H9 (cell line): ENCODE measurements around the gene BAAT. TPM values are rescaled to one million over a fixed set of nuclear protein-coding genes. Genes with fewer than 3 reads are reported as not detected.

ENCODE experiments used
- DNase-seq: peaks from one replicate; pipeline ENCODE4 v3.0.0-alpha.2; 2017
- H2AFZ ChIP-seq: one replicate; pipeline ENCODE4 v1.6.1; 2013; ENCODE audit warnings: mild to moderate bottlenecking, low read length, control low read depth, moderate library complexity
- H2AK5ac ChIP-seq: 2 replicates; pipeline ENCODE4 v1.6.1; 2013; ENCODE audit warnings: low read length, control low read depth, mixed read lengths; ENCODE audit not compliant: insufficient read length
- H2BK120ac ChIP-seq: one replicate; pipeline ENCODE4 v1.6.1; 2013; ENCODE audit warnings: low read depth, mild to moderate bottlenecking, low read length, control low read depth, inconsistent platforms; ENCODE audit not compliant: poor library complexity, severe bottlenecking
- H2BK12ac ChIP-seq: 2 replicates; pipeline ENCODE4 v1.6.1; 2013; ENCODE audit warnings: low read length, control low read depth, mixed read lengths, low read depth; ENCODE audit not compliant: insufficient read length
- H2BK15ac ChIP-seq: 2 replicates; pipeline ENCODE4 v1.6.1; 2013; ENCODE audit warnings: low read depth, low read length, control low read depth
- H2BK20ac ChIP-seq: one replicate; pipeline ENCODE4 v1.6.1; 2013; ENCODE audit warnings: low read depth, mild to moderate bottlenecking, low read length, control low read depth, inconsistent platforms; ENCODE audit not compliant: poor library complexity, severe bottlenecking
- H2BK5ac ChIP-seq: 2 replicates; pipeline ENCODE4 v1.6.1; 2013; ENCODE audit warnings: low read length, control low read depth, mixed read lengths; ENCODE audit not compliant: insufficient read length
- H3K14ac ChIP-seq: 2 replicates; pipeline ENCODE4 v1.6.1; 2013; ENCODE audit warnings: low read length, control low read depth; ENCODE audit not compliant: insufficient read depth
- H3K18ac ChIP-seq: 2 replicates; pipeline ENCODE4 v1.6.1; 2013; ENCODE audit warnings: low read depth, mild to moderate bottlenecking, mixed read lengths, low read length, control low read depth; ENCODE audit not compliant: insufficient read length
- H3K23ac ChIP-seq: 2 replicates; pipeline ENCODE4 v1.6.1; 2013; ENCODE audit warnings: low read length, control low read depth, mixed read lengths, low read depth; ENCODE audit not compliant: insufficient read length
- H3K23me2 ChIP-seq: 2 replicates; pipeline ENCODE4 v1.6.1; 2013; ENCODE audit warnings: low read depth, mild to moderate bottlenecking, mixed read lengths, low read length, control low read depth; ENCODE audit not compliant: insufficient read length, poor library complexity, severe bottlenecking
- H3K27ac ChIP-seq: 2 replicates; pipeline ENCODE4 v1.5.1; 2013; ENCODE audit warnings: low read length, control low read depth, mixed read lengths, low read depth; ENCODE audit not compliant: insufficient read length
- H3K27me3 ChIP-seq: 2 replicates; pipeline ENCODE4 v1.6.1; 2013; ENCODE audit warnings: low read length, control low read depth, inconsistent platforms; ENCODE audit not compliant: insufficient read depth
- H3K4ac ChIP-seq: 2 replicates; pipeline ENCODE4 v1.6.1; 2013; ENCODE audit warnings: low read depth, mild to moderate bottlenecking, control low read depth, inconsistent platforms, low read length, moderate library complexity
- H3K4me1 ChIP-seq: 2 replicates; pipeline ENCODE4 v1.6.1; 2013; ENCODE audit warnings: low read length, control low read depth, inconsistent platforms; ENCODE audit not compliant: insufficient read depth
- H3K4me2 ChIP-seq: 2 replicates; pipeline ENCODE4 v1.6.1; 2013; ENCODE audit warnings: low read length, control low read depth, mixed read lengths; ENCODE audit not compliant: insufficient read length, insufficient read depth
- H3K56ac ChIP-seq: 2 replicates; pipeline ENCODE4 v1.6.1; 2013; ENCODE audit warnings: low read depth, mild to moderate bottlenecking, mixed read lengths, low read length, control low read depth; ENCODE audit not compliant: insufficient read length
- H3K79me1 ChIP-seq: 2 replicates; pipeline ENCODE4 v1.6.1; 2013; ENCODE audit warnings: low read depth, mild to moderate bottlenecking, moderate library complexity, low read length, control low read depth, inconsistent platforms; ENCODE audit not compliant: insufficient read depth, poor library complexity, severe bottlenecking
- H3K79me2 ChIP-seq: 2 replicates; pipeline ENCODE4 v1.6.1; 2013; ENCODE audit warnings: low read length, control low read depth, inconsistent platforms; ENCODE audit not compliant: insufficient read depth
- H3K9ac ChIP-seq: 2 replicates; pipeline ENCODE4 v1.6.1; 2013; ENCODE audit warnings: low read length, control low read depth, mixed read lengths; ENCODE audit not compliant: insufficient read length; ENCODE audit errors: extremely low read depth
- H3K9me3 ChIP-seq: one replicate; pipeline ENCODE4 v1.6.1; 2013; ENCODE audit warnings: low read depth, low read length, inconsistent platforms; ENCODE audit not compliant: control insufficient read depth
- H3T11ph ChIP-seq: one replicate; pipeline ENCODE4 v1.6.1; 2013; ENCODE audit warnings: mild to moderate bottlenecking, low read length, control low read depth, inconsistent platforms
- H4K20me1 ChIP-seq: one replicate; pipeline ENCODE4 v1.6.1; 2013; ENCODE audit not compliant: control insufficient read depth, insufficient read length, insufficient read depth
- H4K5ac ChIP-seq: 2 replicates; pipeline ENCODE4 v1.6.1; 2013; ENCODE audit warnings: low read depth, mild to moderate bottlenecking, mixed read lengths, low read length, control low read depth; ENCODE audit not compliant: insufficient read length
- H4K8ac ChIP-seq: replicated peaks from 2 replicates; pipeline ENCODE4 v1.6.1; 2013; ENCODE audit warnings: low read length, control low read depth, mixed read lengths, low read depth; ENCODE audit not compliant: insufficient read length
- H4K91ac ChIP-seq: 2 replicates; pipeline ENCODE4 v1.6.1; 2013; ENCODE audit warnings: low read depth, mild to moderate bottlenecking, moderate library complexity, mixed read lengths, low read length, control low read depth; ENCODE audit not compliant: insufficient read length
- H3K27ac Mint-ChIP-seq, 3 experiments: 2 replicates in 2 of 3; 3 replicates in 1 of 3; pipeline ENCODE4 v1.8.0; 2020 to 2021; ENCODE audit warnings: mixed read lengths in 3 of 3, mild to moderate bottlenecking in 1 of 3, moderate library complexity in 1 of 3
- H3K27me3 Mint-ChIP-seq: 2 replicates; pipeline ENCODE4 v1.8.0; 2021; ENCODE audit warnings: low read depth, mild to moderate bottlenecking, moderate library complexity, mixed read lengths
- H3K36me3 Mint-ChIP-seq, 3 experiments: 2 replicates in 2 of 3; 3 replicates in 1 of 3; pipeline ENCODE4 v1.8.0; 2020 to 2021; ENCODE audit warnings: low read depth in 3 of 3, mixed read lengths in 3 of 3; ENCODE audit not compliant: insufficient read depth in 1 of 3
- H3K4me1 Mint-ChIP-seq, 2 experiments: 2 replicates each; pipeline ENCODE4 v1.8.0; 2020; ENCODE audit warnings: mixed read lengths in 2 of 2
- H3K4me3 Mint-ChIP-seq, 2 experiments: 2 replicates in 1 of 2; 3 replicates in 1 of 2; pipeline ENCODE4 v1.8.0; 2020 to 2021; ENCODE audit warnings: mild to moderate bottlenecking in 2 of 2, mixed read lengths in 2 of 2, moderate library complexity in 1 of 2
- H3K9me3 Mint-ChIP-seq, 2 experiments: 2 replicates in 1 of 2; 3 replicates in 1 of 2; pipeline ENCODE4 v1.8.0; 2020; ENCODE audit warnings: mild to moderate bottlenecking in 2 of 2, mixed read lengths in 2 of 2, moderate library complexity in 1 of 2
- WGBS: extraction: QIAGEN DNeasy Blood & Tissue Kit; methylation state at CpG from one replicate; pipeline ENCODE4 v1.1.7; 2013; ENCODE audit warnings: missing lambda C conversion rate, low lambda C conversion rate, mixed read lengths; ENCODE audit not compliant: insufficient read length; ENCODE audit errors: extremely low coverage; 5-methylcytosine and 5-hydroxymethylcytosine counted together
- total RNA-seq: library from RNA; stranded (reverse); gene quantifications from 2 replicates; pipeline ENCODE4 v1.2.1, GENCODE V29; 2021
- TF ChIP-seq, protein P1 (sequence below): fragments of 200-600 bp; sonication (generic); conservative IDR thresholded peaks from 3 replicates; pipeline ENCODE4 v1.8.0; 2021; ENCODE audit warnings: antibody characterized with exemption, mild to moderate bottlenecking

Gene BAAT
- total RNA-seq, 1 experiment from 2014 or later = 0.09 TPM

DNA sequence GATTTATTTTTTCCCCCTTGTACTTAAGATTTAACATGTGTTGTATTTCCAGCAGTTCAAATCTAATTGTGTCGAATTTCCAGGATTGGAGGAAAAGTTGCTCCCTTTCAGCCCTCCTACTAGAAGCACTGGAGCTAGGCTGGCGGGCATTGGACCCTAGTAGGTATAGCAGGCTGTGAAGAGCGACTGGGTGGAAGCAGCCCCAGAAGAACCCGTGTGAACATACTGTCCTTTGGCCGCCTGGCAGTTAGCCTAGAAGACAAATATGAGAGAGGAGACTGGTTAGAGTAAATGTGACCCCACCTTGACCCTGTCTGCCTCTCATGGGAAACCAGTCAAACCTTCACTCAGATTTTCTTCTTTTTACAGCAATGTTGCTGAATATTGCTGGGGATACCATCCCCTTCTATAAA lies 36.9 kb upstream of the BAAT start:
- Histone ChIP-seq H3K27me3 (no peaks in the 10 kb centered on the region), H2BK15ac (no peak overlapping the region), H2AFZ (no peak overlapping the region), H2BK5ac (no peak overlapping the region), H2BK20ac (no peak overlapping the region), H3K79me2 (no peaks in the 10 kb centered on the region), H4K8ac (no peak overlapping the region), H3K23ac (no peak overlapping the region), H3K4ac (no peak overlapping the region), H4K5ac (no peak overlapping the region), H3K27ac (no peak overlapping the region), H4K20me1 (no peaks in the 10 kb centered on the region), H3K9me3 (no peaks in the 10 kb centered on the region), H3K9ac (no peak overlapping the region), H3K23me2 (no peaks in the 10 kb centered on the region), H2BK12ac (no peak overlapping the region), H3K18ac (no peak overlapping the region), H3T11ph (no peak overlapping the region), H2AK5ac (no peak overlapping the region), H3K79me1 (no peaks in the 10 kb centered on the region), H4K91ac (no peak overlapping the region), H3K14ac (no peak overlapping the region), H2BK120ac (no peak overlapping the region), H3K4me1 (no peaks in the 10 kb centered on the region), H3K56ac (no peak overlapping the region), H3K4me2 (no peak overlapping the region)
- H3K4me3 Mint-ChIP-seq = no peak overlapping the region
- peaks cover 2 to 4% of the 10 kb centered on the region in 2 experiments; a peak in 3 of 4 replicates for H3K4me1 Mint-ChIP-seq
- TF ChIP-seq, protein P1, sequence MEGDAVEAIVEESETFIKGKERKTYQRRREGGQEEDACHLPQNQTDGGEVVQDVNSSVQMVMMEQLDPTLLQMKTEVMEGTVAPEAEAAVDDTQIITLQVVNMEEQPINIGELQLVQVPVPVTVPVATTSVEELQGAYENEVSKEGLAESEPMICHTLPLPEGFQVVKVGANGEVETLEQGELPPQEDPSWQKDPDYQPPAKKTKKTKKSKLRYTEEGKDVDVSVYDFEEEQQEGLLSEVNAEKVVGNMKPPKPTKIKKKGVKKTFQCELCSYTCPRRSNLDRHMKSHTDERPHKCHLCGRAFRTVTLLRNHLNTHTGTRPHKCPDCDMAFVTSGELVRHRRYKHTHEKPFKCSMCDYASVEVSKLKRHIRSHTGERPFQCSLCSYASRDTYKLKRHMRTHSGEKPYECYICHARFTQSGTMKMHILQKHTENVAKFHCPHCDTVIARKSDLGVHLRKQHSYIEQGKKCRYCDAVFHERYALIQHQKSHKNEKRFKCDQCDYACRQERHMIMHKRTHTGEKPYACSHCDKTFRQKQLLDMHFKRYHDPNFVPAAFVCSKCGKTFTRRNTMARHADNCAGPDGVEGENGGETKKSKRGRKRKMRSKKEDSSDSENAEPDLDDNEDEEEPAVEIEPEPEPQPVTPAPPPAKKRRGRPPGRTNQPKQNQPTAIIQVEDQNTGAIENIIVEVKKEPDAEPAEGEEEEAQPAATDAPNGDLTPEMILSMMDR = no peak
- no peaks in the 10 kb centered on the region for H3K36me3 Mint-ChIP-seq
- H3K27me3 Mint-ChIP-seq = peaks cover 7% of the 10 kb centered on the region
- no peaks in the 10 kb centered on the region; a peak in 1 of 5 replicates for H3K9me3 Mint-ChIP-seq
- H3K27ac Mint-ChIP-seq = no peak overlapping the region; a peak in 1 of 7 replicates
- WGBS = no CpG with 5 or more reads among the region's 5 CpGs
- DNase-seq = no peak
